ENCODE data around the gene IQGAP2. TPM values are rescaled to one million over a fixed set of nuclear protein-coding genes. Genes with fewer than 3 reads are reported as not detected.

The IQGAP2 gene
- total RNA-seq, 1 experiment from 2014 or later, result 13.4 TPM

DNA sequence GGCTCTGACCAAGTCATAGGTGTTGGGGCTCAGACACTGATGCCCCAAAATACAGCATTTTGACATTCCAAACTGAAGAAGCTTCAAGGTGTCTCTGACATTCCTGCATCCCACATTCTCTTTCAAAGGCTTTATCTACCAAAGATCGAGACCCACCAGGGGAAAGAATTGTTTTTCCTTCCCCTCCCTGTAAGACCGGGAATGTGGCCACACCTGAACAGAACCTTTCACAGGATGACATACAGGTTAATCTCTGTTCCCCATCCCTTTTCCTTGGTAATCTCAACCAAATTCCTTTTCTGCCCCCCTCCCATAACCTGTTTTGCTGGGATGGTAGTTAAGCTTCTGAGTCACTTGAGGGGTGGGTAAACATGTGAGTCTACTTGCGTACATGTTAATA lies 72.3 kb downstream of the IQGAP2 start:
- Mint-ChIP-seq H3K4me3 (ENCODE audit: low read depth, unreplicated experiment) (no peak overlapping the region), H3K9me3 (ENCODE audit: low read depth, unreplicated experiment) (no peaks in the 10 kb centered on the region), H3K4me1 (ENCODE audit: low read depth, unreplicated experiment) (peaks cover 14% of the 10 kb centered on the region), H3K27me3 (ENCODE audit: unreplicated experiment) (no peaks in the 10 kb centered on the region), H3K27ac (ENCODE audit: unreplicated experiment) (no peak overlapping the region), H3K36me3 (ENCODE audit: insufficient read depth, unreplicated experiment) (no peaks in the 10 kb centered on the region)
- no peak for DNase-seq
- BruUV-seq (replicated peaks), result no TSS peak
- CTCF ChIA-PET, result no interaction called here
- TF ChIP-seq, protein P1, sequence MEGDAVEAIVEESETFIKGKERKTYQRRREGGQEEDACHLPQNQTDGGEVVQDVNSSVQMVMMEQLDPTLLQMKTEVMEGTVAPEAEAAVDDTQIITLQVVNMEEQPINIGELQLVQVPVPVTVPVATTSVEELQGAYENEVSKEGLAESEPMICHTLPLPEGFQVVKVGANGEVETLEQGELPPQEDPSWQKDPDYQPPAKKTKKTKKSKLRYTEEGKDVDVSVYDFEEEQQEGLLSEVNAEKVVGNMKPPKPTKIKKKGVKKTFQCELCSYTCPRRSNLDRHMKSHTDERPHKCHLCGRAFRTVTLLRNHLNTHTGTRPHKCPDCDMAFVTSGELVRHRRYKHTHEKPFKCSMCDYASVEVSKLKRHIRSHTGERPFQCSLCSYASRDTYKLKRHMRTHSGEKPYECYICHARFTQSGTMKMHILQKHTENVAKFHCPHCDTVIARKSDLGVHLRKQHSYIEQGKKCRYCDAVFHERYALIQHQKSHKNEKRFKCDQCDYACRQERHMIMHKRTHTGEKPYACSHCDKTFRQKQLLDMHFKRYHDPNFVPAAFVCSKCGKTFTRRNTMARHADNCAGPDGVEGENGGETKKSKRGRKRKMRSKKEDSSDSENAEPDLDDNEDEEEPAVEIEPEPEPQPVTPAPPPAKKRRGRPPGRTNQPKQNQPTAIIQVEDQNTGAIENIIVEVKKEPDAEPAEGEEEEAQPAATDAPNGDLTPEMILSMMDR (IDR thresholded peaks at IDR 0.05; ENCODE audit: unreplicated experiment), result no peak
- intact Hi-C loops (cut with micrococcal nuclease; ENCODE audit: unreplicated experiment), result no loop called here

DNA sequence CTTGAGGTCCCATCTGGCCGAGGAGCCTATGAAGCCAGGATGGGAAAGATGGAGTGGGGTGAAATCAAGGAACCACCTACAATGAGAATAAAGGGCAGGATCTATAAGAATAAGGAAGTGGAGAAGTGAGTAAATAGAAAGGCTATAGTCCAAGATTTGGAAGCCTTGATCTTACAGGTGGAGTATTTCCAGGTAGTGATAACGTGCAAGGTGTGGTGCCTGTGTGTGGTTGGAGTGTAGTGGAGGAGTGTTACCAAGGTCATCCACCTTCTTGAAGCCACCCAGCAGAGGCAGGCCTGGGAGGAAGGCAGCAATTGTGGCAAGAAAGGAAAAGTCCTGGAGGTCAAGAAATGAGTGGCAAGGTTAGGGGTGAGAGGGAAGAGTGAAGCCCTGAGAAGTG lies 72.9 kb downstream of the IQGAP2 start:
- intact Hi-C loops (cut with micrococcal nuclease; ENCODE audit: unreplicated experiment), result no loop called here
- Mint-ChIP-seq H3K4me3 (ENCODE audit: low read depth, unreplicated experiment) (no peak overlapping the region), H3K4me1 (ENCODE audit: low read depth, unreplicated experiment) (peaks cover 14% of the 10 kb centered on the region), H3K27me3 (ENCODE audit: unreplicated experiment) (no peaks in the 10 kb centered on the region), H3K36me3 (ENCODE audit: insufficient read depth, unreplicated experiment) (no peaks in the 10 kb centered on the region), H3K27ac (ENCODE audit: unreplicated experiment) (no peak overlapping the region), H3K9me3 (ENCODE audit: low read depth, unreplicated experiment) (no peaks in the 10 kb centered on the region)
- DNase-seq, result no peak
- TF ChIP-seq, protein P1 (IDR thresholded peaks at IDR 0.05; ENCODE audit: unreplicated experiment), result no peak
- BruUV-seq (replicated peaks), result no TSS peak
- CTCF ChIA-PET, result no interaction called here

DNA sequence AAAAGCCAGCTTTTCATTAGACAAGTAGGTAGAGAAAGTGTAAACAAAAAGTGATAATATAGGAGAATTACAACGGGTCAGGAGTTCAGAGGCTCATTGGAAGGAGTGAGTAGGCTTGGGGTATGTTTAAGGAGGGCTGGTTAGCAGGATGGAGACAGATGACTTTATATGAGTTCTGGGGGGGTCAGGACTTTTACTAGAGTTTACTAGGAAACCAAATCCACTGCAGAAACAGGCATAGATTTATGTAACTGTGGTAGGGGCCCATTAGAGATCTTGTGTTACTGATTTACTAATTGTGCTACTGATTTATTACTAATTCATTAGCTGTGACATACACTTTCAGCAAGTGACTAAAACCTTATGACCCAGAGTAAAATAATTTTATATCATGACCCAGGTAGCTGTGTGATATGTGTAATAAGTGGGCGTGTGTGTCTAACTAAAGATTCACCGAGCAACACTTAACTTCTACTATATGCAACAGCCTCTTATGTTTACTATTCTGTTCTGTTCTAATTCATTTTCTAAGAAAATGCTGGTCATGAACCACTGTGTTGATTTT lies 73.5 kb downstream of the IQGAP2 start:
- CTCF ChIA-PET, result no interaction called here
- no peak for DNase-seq
- Mint-ChIP-seq H3K4me1 (ENCODE audit: low read depth, unreplicated experiment) (peaks cover 14% of the 10 kb centered on the region), H3K36me3 (ENCODE audit: insufficient read depth, unreplicated experiment) (no peaks in the 10 kb centered on the region), H3K27me3 (ENCODE audit: unreplicated experiment) (no peaks in the 10 kb centered on the region), H3K27ac (ENCODE audit: unreplicated experiment) (no peak overlapping the region), H3K9me3 (ENCODE audit: low read depth, unreplicated experiment) (no peaks in the 10 kb centered on the region), H3K4me3 (ENCODE audit: low read depth, unreplicated experiment) (no peak overlapping the region)
- intact Hi-C loops (cut with micrococcal nuclease; ENCODE audit: unreplicated experiment), result no loop called here
- TF ChIP-seq, protein P1 (IDR thresholded peaks at IDR 0.05; ENCODE audit: unreplicated experiment), result no peak
- no TSS peak for BruUV-seq (replicated peaks)

- BruUV-seq (replicated peaks), result no TSS peak
- CTCF ChIA-PET, result no interaction called here
- no peak overlapping the region for H3K4me3 Mint-ChIP-seq (ENCODE audit: low read depth, unreplicated experiment)
- DNase-seq, result no peak
- no peaks in the 10 kb centered on the region for H3K9me3 Mint-ChIP-seq (ENCODE audit: low read depth, unreplicated experiment)
- no peaks in the 10 kb centered on the region for H3K36me3 Mint-ChIP-seq (ENCODE audit: insufficient read depth, unreplicated experiment)
- peaks cover 14% of the 10 kb centered on the region for H3K4me1 Mint-ChIP-seq (ENCODE audit: low read depth, unreplicated experiment)
- TF ChIP-seq, protein P1 (IDR thresholded peaks at IDR 0.05; ENCODE audit: unreplicated experiment), result no peak
- intact Hi-C loops (cut with micrococcal nuclease; ENCODE audit: unreplicated experiment), result no loop called here
- H3K27ac Mint-ChIP-seq (ENCODE audit: unreplicated experiment), result no peak overlapping the region
- H3K27me3 Mint-ChIP-seq (ENCODE audit: unreplicated experiment), result no peaks in the 10 kb centered on the region
Observed at GRCh38 chr5:76477061-76477460, 74.0 kb downstream of the IQGAP2 start.

All from Calu3 (cell line).